Pons (tissue), 1 donor: ENCODE results near the gene NRN1L.
"Not testable (repeated sequence)": the region's sequence is repeated elsewhere in the genome, so short reads cannot be mapped to it uniquely, and the experiment has no call there.

Experiments used
- DNase-seq: peaks from one replicate; pipeline ENCODE4 v3.0.0-alpha.2; 2016; ENCODE audit warnings: low spot score

Gene NRN1L

DNA sequence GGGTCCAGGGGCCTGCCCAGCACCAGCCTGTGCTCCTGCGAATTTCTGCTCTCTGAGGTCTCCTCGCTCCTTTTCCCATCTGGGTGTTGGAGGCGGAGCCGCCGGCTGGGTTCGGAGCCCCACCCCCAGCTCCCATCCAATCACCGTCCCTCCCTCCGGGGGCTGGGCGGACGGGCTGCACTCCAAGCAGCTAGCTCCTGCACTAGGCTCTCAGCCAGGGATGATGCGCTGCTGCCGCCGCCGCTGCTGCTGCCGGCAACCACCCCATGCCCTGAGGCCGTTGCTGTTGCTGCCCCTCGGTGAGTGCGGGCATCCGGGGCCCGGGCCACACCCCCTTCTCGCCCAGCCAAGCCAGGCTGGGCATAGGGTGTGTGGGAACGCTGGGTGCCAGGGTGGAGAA, at the start of gene NRN1L:
NRN1L (plus strand) TSS at position 202 of the 400 bp plus-strand sequence; CDS start at position 221, 19 bp downstream.
- DNase-seq, result peak; percentile 82

DNA sequence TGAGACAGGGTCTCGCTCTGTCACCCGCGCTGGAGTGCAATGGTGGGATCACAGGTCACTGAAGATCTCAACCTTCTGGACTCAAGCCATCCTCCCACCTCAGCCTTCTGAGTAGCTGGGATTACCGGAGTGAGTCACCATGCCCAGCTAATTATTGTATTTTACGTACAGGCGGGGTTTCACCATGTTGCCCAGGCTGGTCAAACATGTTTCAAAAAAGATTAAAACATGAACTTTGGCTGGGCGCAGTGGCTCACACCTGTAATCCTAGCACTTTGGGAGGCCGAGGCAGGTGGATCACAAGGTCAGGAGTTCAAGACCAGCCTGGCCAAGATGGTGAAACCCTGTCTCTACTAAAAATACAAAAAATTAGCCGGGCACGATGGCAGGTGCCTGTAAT, 47.5 kb upstream of the NRN1L start:
- DNase-seq, result not testable (repeated sequence)

DNA sequence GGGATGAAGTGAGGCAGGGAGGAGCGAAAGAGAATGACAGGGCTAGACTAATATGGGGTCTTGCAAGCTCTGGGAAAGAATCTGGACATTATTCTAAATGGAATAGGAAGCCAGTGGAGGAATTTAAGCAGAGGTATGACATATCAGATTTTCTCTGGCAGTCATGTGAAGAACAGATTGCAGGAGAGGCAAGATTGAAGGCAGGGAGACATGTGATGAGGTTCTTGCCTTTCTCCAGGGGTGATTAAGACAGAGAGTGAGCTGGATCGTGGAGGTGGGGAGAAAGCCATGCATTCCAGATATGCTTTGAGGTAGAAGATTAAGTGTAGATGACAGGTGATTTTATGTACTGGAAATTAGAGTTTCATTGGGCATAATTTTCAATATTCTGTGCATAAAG, 46.9 kb upstream of the NRN1L start:
- no peak for DNase-seq

DNA sequence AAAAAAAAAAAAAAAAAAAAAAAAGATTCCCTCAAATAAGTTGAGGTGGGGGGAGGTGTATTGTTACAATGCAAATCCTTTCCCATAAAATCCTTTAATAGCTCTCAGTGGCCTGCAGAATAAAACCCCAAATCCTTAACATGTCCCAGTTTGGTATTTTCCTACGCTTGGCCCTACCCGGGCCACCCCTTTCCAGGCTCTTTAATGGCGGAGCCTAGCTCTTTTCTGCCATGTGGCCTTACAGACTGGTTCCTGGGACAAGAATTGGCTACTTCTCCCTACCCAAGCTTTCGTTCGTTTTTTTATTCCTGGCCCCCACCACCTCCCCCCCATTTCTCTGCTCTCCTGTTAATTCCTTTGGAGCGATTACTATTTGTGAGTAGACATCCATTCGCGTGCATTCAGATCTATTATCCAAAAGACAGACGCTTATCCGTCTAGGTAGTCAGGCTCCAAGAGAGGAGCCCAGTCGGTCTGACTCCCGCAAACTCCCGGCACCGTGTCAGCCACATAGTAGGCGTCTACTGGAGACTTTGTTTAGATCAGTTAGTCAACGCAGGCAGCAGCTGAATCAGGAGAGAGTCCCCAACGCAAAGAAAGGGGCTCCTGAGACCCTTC, 43.4 kb upstream of the NRN1L start:
- DNase-seq, result no peak

DNA sequence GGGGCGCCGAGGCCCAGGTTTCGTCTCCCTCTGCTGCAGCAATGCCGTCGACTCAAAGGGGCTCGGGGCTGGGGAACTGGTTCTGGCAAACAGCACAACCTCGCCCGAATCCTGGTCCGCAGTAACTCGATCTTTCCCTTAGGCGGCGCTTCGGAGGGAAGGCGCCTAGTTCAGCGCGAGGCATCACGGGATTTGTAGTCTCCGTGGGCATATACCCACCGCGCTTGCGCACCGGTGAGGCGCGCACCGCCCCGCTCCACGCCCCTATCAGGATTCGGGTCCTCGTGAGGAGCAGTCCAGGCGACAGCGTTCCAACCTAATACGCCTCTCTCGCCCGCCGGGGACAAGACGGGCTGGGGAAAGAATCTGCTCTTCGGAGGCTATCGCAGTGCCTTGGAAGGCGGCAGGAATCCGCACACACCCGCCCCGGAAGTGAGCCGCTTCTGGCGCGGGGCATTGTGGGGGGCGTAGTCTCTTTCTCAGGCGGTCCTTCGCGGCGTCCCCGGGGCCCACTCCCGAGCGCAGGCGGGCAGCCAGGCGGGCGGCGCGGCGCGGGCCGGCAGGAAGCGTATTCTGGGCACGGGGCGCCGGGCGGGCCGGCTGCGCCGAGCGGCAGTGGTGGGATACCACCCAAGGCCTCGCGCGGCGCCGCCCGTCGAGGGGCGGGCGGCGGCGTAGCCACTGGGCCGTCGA, 42.7 kb upstream of the NRN1L start, which contains the start of gene THAP11:
THAP11 (plus strand) TSS at position 505 of the 693 bp plus-strand sequence. CDS start 235 bp downstream, outside the sequence.
- peak; percentile 96 for DNase-seq

DNA sequence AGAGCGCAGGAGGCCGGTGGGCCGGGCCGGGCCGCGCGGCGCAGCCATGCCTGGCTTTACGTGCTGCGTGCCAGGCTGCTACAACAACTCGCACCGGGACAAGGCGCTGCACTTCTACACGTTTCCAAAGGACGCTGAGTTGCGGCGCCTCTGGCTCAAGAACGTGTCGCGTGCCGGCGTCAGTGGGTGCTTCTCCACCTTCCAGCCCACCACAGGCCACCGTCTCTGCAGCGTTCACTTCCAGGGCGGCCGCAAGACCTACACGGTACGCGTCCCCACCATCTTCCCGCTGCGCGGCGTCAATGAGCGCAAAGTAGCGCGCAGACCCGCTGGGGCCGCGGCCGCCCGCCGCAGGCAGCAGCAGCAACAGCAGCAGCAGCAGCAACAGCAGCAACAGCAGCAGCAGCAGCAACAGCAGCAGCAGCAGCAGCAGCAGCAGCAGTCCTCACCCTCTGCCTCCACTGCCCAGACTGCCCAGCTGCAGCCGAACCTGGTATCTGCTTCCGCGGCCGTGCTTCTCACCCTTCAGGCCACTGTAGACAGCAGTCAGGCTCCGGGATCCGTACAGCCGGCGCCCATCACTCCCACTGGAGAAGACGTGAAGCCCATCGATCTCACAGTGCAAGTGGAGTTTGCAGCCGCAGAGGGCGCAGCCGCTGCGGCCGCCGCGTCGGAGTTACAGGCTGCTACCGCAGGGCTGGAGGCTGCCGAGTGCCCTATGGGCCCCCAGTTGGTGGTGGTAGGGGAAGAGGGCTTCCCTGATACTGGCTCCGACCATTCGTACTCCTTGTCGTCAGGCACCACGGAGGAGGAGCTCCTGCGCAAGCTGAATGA, 42.0 kb upstream of the NRN1L start:
- peak; percentile 29 for DNase-seq

DNA sequence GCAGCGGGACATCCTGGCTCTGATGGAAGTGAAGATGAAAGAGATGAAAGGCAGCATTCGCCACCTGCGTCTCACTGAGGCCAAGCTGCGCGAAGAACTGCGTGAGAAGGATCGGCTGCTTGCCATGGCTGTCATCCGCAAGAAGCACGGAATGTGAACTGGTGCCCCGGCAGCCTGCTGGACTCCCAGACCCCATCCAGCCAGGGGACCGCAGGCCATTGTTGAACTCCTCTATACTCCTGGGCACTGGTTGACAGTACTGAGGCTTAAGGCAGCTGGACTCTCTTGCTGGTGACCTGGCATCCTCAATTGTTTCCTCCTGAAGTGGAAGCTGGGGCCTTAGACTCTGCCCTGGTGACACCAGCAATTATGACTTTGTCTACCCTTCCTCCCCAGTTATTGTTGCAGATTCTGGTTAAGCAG, 41.3 kb upstream of the NRN1L start:
- DNase-seq, result no peak

DNA sequence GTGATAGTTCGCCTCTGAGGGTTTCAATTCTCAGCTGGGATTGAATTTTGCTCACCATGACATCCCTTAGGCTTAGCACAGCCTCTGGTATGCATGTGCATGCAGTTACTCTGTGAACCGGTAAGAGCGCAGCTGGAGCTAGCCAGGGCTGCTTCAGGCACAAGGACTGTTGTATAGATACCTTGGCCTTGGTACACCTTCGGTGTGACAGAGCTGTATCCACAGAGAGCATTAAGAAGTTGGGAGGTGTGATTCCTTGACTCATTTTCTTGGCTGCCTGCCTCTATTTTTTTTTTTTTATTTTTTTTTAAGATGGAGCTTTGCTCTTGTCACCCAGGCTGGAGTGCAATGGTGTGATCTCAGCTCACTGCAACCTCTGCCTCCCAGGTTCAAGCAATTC, 40.2 kb upstream of the NRN1L start:
- DNase-seq, result no peak

DNA sequence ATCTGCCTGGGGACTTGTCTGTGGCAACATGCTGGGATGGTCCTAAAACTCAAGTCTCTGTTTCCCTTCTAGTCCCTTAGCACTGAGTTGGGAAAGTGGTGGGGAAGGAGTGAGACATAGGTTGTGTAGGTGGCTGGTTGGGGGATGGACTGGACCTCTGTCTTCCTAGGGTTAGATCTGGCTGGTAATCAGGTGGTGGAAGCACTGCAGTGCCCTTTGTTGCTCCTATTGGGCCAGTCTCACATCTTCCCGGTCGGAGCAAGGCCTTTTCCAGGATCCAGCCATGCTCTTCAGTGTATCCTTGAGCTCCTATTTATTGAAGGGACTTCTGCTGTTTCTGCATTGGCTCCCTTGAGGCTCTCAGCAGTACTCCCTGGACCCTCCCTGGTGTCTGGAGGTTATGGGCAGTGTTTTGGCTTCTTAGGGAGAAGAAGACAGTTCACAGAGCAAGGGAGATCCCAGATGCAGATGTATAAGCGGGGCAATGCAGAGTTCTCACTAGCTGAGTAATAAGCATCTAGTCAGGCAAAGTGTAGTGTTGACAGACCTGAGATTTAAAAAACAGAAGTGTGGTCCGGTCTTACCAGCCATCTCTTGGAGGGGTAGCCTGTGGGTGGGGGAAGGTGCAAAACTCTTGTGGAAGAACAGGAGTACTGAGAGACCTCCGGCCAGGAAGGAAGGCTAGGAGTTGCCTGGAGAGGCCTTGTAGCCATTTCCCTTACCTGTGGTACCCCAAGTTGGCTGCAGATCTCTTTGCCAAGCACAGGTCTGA, 39.2 kb upstream of the NRN1L start:
- DNase-seq, result peak; percentile 9

DNA sequence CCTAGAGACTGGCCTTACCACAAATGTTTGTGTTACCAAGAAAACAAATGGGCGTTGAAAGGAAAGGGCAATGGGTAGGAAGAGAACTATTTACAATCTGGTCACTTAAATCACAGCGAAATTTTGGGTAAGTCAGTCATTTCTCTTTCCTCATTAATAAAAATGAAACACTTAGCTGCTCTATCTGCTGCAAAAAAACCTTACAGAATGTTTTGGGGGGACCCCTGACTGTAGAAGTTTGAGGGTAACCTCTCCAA, 38.7 kb upstream of the NRN1L start:
- DNase-seq, result peak; percentile 28

DNA sequence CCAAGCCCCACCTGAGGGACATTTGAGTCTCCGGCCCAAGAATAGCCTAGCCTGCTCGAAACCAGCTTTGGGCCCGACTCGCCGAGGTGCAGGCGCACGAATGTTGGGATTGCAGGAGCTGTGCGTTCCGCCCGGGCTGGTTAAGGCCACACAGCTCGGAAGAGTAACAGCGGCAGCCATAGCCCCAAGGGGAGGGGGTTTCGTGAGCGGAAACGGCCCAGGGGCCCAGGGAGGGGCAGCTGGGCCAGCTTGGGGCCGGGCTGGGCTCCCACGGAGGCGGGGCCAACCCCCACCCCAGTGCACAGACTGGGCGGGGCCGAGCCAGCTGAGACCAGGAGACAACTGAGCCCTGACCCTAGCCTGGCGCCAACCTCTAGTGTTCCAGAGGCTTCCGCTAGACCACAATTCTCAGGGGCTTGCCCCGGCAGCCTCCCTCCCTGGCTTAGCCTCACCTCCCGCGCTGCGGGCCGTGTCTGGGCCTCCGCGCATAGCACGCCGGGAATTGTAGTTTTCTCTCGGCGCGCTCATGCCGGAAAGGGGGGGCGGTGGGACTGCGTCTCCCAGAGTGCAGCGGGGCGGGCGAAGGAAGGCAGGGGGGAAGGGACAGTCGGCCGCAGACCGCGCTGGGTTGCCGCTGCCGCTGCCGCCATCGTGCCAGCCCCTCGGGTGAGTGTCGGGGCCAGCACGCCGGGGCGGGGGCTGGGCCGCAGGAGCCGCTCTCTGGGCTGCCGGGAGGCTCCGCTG, 38.2 kb upstream of the NRN1L start, which contains the start of gene NUTF2:
NUTF2 (plus strand) TSS at position 614 of the 744 bp plus-strand sequence. CDS start 18,198 bp downstream, outside the sequence.
- peak; percentile 93 for DNase-seq

DNA sequence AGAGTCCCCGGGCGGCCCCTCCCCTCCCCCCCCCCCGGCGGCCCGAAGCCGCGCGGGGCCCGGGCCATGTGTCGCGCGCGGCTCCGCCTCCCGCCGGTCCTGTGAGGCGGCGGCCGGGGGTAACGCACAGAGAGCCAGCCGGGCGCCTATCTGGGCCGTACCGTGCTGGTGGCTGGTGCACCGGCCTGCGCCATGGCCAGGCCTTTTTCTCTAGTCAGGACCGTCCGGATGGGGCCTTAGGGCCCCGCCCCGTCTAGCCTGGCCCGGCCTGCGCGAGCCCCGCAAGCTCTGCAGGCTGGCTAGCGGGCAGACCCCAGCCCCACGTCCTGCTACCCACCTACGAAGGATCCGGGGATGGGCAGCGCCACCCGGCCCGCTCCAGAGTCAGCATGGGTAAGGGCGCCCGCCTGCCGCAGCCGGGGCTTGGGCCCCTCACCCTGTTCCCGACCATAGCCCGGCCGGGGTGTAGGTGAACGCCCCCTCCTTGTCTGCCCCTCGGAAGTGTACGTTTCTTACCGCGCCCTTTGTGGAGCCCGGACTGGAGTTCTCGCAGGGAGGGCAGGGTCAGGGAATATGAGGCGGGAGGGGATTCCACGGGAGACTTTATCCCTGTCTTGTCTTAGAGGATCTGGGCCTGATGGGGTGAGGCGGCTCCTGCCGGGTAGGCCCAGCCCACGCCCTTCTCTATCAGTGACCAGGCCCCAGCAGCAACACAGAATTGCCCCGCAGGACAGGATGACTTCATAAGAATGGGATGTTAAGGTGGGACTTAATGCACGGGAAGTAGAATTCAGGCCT, 37.4 kb upstream of the NRN1L start, which contains the start of gene CENPT:
CENPT (minus strand) TSS at position 630 of the 798 bp plus-strand sequence. CDS start 13,834 bp downstream, outside the sequence.
- peak; percentile 56 for DNase-seq

DNA sequence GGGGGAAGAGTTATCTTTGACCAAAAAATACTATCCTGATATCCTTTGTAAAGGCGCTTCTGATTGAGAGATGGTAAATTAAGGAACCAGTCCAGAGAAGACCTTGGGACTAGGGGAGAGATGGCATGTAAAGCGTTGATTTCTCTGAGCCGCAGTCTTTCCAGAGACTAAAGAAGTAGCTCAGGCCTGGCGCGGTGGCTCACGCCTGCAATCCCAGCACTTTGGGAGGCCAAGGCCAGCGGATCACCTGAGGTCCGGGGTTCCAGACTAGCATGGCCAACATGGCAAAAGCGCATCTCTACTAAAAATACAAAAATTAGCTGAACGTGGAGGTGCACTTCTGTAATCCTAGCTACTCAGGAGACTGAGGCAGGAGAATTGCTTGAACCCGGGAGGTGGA, 36.6 kb upstream of the NRN1L start:
- no peak for DNase-seq

DNA sequence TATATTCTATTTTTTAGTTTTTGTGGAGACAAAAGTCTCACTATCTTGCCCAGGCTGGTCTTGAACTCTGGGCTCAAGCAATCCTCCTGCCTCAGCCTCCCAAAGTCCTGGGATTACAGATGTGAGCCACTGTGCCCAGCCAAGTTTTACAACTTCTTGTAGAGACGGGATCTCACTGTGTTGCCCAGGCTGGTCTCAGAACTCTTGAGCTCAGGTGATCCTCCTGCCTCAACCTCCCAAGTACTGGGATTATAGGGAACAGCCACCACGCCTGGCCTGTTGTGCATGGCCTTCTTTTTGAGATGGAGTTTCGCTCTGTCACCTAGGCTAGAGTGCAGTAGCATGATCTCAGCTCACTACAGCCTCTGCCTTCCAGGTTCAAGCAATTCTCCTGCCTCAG, 31.0 kb upstream of the NRN1L start:
- no peak for DNase-seq

DNA sequence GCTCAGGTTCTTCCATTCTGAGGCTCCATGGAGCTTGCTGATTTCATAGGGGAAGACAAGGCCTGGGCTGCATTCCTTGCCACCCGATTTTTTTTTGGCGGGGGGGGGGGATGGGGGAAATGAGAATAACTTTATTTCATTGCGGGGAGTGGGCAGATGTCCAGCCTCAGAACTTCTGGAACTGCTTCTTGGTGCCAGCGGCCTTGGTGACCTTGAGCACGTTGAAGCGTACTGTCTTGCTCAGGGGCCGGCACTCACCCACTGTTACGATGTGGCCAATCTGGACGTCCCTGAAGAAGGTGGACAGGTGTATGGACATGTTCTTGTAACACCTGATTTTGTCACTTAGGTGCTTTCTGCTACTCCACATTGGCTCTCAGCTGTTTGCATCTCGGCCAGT, 28.9 kb upstream of the NRN1L start:
- DNase-seq, result no peak

DNA sequence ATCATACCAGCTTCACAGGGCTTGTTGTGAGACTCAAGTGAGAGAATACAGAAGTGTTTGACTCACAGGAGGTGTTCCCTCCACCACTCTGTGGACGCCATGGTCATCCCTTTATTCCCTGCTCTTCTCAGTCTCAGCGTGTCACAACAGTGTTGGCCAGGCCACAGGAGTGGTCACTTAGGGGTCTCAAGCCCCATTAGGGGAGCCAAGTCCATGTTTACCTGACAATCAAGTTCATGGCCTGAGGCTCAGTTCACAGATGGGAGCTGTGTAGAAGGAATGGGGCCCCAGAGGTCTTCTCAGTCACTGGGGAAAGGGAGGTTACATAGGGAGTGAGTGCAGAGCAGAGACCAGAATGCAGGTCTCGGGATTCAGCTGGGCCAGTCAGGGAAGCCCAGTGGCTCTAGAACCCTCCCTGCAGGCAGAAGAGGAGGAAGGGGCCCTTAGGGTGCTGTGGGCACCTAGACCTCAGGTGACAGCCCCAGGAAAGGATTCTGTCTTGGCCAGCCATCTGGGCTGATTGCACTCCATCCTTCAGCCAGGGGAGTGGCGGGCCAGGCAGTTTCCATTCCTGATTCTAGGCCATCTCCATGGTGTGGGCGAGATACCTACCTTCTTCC, 27.6 kb upstream of the NRN1L start:
- DNase-seq, result no peak

DNA sequence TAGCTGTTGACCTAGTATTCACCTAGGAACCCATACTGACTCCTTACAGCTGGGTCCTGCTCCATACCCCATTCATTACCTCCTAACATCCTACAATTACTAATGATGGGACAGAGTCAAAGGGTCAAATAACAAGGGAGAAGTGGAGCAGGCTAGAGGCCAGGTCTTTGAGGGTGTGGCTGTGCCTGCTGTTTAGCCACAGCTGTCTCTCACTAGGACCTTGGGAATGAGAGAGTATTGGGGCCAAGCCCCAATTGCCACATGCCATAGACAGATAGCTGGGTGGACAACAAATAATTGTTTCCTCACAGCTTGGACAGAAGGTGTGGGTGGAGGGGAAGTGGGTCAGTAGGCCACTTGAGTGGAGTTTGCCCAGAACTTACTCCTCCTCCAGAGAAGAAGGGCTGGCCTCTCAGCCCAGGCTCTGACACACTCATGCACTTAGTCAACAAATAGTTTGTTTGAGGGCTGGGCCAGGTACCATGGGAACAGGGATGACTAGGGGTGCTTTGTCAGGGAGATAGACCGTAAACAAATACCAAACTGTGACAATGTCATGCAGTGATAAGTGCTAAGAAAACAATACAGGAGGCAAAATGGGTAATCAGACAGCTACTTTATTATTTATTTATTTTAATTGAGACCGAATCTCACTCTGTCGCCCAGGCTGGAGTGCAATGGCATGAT, 27.0 kb upstream of the NRN1L start:
- peak; percentile 18 for DNase-seq

DNA sequence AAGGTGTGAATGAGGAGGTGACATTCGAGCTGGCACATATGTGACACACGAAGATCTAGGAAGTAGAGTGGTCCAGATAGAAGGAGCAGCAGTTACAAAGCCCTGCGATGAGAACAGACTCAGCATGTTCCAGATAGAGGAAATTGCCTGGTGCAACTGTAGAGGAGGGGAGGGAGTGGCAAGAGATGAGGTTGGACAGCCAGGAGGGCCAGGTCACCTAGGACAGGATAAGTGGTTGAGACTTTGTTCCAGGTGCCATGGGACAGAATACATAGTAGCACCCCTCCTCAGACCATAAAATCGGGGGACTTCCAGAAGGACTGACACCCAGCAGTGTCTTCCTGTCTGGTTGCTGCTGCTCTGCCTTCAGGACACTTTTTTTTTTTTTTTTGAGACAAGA, 26.2 kb upstream of the NRN1L start:
- DNase-seq, result no peak
